ENCODE data around the gene PLA2G12A. TPM values are rescaled to one million over a fixed set of nuclear protein-coding genes. Genes with fewer than 3 reads are reported as not detected.

PLA2G12A gene
- total RNA-seq, 1 donor from 2014 or later: 15.2 TPM

DNA sequence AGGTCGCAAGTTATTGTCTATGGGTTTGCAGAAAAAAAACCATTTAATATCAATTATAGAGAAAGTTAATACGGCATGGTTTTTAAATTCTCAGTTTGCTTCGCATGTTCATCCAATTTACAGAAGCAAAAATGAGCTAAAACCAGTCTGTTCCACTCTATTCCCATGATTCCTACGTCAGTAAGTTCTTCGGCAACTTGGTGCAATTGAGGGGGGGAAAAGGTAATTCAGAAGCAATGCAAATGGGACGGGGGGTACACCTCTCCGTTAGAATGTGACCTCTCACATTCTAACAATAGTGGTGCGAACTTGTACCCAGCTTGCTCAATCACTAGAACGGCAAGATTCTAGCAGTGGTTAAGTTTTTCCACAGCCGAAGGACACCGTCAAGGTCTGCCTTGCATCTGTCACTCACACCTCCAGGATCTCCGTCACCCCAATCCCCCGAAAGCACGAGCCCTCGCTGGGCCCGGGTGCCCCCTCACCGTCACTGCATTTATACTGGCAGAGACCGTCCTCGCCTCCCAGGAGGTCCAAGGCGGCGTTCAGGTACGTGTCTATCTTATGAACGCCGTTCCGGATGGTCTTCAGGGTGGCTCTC is 653 bp downstream of the PLA2G12A start:
- intact Hi-C loops (cut with micrococcal nuclease): loop anchor here (1.0 to 2.0 kb wide), 5 partner anchors 26 to 1740 kb away; partner anchors contain the start of genes CASP6, HADH and SEC24B

DNA sequence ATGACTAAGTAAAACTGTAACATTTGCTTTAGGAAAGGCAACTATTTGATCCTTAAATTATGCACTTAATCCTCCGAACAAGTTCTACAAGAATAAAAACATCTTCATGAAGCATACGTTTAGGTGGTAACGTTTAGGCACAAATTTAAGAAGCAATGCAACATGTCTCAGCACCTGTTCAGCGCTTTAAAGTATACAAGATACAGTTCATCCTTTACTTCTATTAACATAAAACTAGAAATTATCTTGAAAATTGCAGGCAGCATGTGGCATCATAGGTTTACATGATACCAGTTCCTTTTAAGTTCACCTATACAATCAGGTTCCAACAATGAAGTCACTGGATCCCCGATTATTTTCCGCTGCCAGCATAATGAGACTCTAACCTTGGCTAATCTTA is 1.5 kb downstream of the PLA2G12A start:
- intact Hi-C loops (cut with micrococcal nuclease): loop anchor here (2.0 kb wide), 1 partner anchor 1740 kb away; the partner anchor contains the start of gene HADH

DNA sequence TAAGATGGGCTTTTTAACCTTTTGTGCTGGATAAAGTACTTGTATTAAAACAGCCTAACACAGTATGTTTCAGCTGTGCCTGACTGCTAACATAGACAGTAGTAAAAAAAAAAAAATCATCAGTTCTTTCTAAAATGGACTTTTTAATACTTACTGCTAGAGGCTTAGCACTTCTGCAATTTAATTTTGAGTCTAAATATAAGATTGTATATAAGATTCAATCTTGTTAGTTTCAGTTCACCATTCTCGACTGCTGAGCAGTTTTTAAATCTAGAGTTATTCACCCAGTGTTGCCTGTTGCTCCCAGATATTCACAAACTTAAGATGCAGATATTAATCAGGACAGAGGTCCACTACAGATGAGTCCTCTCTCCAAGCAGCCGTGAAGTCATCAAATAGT is 6.8 kb downstream of the PLA2G12A start:
- intact Hi-C loops (cut with micrococcal nuclease): no loop called here

DNA sequence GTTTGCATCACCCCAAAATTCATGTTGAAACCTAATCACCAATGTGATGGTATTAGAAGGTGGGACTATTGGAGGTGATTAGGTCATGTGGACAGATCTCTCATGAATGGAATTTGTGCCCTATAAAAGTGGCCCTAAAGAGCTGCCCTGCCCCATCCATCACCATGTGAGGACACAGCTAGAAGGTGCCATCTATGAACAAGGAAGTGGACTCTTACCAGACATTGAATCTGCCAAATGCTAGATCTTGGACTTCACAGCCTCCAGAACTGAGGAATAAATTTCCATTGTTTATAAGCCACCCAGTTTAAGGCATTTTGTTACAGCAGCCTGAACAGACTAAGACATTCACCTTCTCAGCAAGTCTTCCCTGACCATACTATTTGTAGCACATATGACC is 7.5 kb downstream of the PLA2G12A start:
- intact Hi-C loops (cut with micrococcal nuclease): no loop called here

DNA sequence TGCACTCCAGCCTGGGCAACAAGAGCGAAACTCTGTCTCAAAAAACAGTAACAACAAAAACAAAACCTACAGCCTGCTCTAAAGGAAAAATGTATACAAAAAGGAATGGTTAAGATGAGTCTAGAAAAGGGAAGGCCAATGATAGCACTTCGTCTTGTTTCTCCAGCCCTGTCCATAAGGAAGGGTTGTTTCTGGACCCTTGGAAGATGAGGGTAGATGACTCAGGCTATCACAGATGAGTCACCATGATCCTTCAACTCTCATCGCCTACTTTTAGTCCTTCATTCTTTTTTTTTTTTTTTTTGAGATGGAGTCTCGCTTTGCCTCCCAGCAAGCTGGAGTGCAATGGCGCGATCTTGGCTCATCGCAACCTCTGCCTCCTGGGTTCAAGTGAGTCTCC is 8.8 kb downstream of the PLA2G12A start:
- intact Hi-C loops (cut with micrococcal nuclease): no loop called here

DNA sequence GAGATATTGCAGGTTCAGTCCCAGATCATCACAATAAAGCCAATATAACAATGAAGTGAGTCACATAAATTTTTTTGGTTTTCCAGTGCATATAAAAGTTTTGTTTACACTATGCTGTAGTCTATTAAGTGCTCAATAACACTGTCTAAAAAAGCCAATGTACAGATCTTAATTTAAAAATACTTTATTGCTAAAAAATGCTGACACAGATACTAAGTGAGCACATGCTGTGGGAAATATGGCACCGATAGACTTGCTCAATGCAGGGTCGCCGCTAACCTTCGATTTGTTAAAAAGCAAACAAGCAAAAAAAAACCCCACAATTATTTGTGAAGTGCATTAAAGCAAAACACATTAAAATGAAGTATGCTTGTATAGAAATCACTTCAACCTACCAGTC is 10.3 kb downstream of the PLA2G12A start:
- intact Hi-C loops (cut with micrococcal nuclease): no loop called here

DNA sequence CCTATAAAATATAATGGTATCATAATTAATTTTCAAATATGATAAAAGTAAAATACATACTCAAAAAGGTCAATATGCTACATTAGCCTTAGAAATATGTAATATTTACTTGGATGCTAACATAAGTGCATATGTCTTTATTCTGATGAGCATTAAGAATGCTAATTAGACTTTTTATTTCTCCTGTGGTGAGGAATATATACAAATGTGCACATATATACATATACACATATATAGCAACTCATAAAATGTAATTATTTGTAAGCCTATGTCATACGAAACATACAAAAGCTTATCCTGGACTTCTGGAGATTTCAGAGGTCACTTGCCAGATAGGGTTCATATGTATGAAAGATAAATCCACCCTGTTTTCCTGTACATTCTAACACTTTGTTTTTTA is 11.1 kb downstream of the PLA2G12A start:
- intact Hi-C loops (cut with micrococcal nuclease): no loop called here

DNA sequence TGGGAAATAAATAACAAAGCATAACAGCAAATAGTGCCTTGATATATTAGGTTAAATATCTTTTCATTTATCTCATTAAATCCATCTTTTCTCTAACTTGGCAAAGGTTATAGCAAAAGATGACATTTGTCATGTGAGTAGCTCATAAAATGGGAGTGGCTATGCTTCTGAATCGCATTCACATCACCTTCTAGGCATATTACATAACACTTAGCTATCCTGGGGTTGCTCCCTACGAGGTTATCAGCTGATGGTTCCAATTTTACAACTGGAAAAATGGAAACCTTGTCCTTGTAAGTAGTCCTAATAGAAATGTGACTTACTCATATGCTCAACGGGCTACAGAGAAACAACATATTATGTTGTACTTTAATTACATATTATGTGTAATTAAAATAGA is 16.4 kb downstream of the PLA2G12A start:
- intact Hi-C loops (cut with micrococcal nuclease): no loop called here

DNA sequence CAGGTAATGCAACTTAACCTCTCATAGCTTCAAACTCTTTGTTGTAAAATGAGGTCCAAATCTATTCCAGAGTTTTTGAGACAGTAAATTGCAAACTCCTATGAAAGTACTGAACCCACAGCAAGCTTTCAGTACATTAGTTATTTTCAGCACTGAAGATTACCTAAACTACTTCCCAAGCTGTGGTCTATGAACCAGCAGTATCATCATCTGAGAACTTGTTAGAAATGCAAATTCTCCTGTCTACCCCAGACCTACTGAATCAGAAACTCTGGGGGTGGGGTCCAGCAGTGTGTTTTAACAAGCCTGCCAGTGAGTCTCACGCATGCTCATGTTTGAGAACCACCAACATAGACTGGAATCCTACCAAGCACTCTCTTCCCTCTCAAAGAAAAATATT is 20.9 kb downstream of the PLA2G12A start:
- intact Hi-C loops (cut with micrococcal nuclease): loop anchor here (10.0 kb wide), 2 partner anchors 1084 to 1984 kb away; partner anchors contain the start of genes PAPSS1 and RPL34

DNA sequence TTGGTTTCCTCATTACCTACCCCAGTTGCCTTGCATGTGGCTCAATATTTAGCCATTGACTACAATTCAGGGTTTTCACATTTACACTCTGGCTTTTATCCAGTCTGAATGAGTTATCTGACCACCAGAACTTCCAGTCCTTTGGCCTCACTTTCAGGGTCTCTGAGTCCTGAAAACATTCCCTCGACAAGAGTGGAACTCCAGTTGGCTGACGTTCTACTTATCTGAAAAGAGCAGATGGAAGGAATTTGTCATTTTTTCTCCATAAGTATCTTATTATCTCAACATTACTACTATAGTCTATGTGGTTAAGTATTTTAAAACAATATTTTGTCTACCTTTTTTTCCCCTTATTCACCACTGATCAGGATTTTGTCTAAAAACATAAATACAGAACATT is 21.4 kb downstream of the PLA2G12A start:
- intact Hi-C loops (cut with micrococcal nuclease): loop anchor here (10.0 kb wide), 2 partner anchors 1084 to 1984 kb away; partner anchors contain the start of genes PAPSS1 and RPL34

DNA sequence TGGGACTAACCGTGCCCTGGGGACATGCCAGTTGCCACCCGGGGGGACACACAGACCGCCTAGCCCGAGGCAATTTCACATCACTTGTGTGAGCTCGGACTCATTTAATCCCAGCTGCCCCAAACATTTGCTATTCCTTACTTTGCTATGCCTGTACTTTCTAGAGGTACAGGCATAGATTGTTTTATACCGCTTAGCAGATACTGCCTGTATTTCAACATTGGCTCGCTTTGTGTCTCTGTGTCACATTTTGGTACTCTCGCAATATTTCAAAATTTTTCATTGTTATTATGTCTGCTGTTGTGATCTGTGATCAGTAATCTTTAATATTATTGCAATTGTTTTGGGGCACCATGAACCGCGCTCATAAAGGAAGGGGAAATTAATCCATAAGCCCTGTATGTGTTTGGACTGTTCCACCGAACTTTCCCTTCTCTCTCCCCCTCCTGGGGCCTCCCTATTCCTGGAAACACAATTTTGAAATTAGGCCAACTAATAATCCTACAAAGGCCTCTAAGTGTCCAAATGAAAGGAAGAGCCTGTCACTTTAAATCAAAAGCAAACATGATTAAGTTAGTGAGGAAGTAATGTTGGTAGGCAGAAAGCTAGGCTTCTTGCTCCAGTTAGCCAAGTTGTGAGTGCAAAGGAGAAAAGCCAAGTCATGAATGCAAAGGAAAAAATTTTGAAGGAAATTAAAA is 26.1 kb downstream of the PLA2G12A start:
- intact Hi-C loops (cut with micrococcal nuclease): loop anchor here (1.0 to 10.0 kb wide), 10 partner anchors 13 to 1979 kb away; partner anchors contain the start of genes GAR1, PAPSS1, RPL34 and SEC24B

DNA sequence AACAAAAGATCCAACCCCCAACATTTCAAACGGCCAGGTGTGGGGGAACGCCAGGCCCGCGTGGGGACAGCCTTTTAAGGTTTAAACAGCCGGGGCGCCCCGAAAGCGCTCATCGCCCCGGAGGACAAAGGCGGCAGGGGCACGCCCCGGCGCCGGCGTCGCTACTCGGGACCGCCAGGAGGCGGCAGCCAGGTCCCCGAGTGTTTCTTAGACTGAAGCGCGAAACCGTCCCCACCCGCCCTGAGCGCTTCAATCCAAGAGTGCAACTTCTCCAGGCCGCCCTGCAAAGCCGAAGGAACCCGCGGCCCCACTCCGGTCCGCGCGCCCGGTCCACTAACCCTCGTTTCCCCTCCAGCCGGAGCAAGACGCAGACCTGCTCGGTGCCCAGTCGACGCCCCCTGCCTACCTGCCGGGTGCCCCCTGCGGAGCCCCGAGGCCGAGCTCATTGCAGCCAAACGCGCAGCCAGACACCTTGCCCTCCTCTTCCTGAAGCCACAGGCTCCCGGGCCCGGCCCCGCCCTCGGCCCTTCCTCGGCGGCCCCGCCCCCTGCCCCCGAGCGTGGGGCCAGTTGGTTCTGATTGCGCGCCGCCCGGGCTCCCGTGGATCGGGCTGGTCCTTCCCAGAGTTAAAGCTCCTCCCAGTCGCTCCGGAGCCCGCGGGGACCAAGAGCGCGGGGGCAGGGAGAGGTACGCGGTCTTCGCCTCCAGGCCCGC is 26.8 kb downstream of the PLA2G12A start, which contains the start of gene CASP6:
CASP6 (minus strand) TSS at position 496 of the 714 bp plus-strand sequence; CDS start at position 446, 50 bp downstream.
- intact Hi-C loops (cut with micrococcal nuclease): loop anchor here (1.0 to 10.0 kb wide), 12 partner anchors 12 to 1978 kb away; partner anchors contain the start of genes ELOVL6, GAR1, PAPSS1 and RPL34

DNA sequence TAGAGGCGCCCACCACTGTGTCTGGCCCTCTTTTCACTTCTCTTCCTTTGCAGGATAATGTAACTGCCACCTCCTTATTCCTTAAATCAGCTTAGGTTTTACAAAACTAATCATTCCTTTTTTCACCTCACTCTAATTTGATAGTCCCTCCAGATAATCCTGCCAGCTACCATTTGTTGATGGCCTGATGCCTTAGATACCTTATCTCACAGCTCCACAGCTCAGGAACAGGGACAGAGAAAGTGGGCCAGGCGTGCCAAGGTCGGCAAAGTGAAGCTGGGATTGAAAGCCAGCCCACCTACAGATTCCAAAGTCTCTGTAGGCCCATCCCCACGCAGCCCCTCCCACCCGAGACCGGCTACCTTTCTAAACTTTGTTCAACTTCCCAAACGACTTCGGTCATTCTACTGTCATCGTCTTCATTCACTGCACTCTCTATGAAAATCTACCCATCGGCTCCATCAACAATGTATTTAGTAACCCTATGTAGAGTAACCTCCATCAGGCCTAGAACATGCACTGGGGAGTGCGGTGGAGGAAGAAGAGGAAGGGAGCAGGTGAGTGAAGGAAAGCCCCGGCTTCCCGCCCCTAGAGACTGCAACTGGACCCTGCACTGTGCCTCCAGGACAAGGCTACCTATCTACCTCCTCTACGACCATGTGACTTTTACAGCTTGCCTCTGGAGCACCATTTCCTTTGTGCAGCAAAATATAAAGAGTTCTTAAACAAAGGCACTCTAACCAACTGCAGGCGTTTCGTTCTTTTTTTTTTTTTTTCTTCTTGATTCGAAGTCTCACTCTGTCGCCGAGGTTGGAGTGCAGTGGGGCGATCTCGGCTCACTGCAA is 28.1 kb downstream of the PLA2G12A start:
- intact Hi-C loops (cut with micrococcal nuclease): loop anchor here (1.0 to 10.0 kb wide), 4 partner anchors 53 to 1977 kb away; partner anchors contain the start of genes ELOVL6, PAPSS1 and RPL34

DNA sequence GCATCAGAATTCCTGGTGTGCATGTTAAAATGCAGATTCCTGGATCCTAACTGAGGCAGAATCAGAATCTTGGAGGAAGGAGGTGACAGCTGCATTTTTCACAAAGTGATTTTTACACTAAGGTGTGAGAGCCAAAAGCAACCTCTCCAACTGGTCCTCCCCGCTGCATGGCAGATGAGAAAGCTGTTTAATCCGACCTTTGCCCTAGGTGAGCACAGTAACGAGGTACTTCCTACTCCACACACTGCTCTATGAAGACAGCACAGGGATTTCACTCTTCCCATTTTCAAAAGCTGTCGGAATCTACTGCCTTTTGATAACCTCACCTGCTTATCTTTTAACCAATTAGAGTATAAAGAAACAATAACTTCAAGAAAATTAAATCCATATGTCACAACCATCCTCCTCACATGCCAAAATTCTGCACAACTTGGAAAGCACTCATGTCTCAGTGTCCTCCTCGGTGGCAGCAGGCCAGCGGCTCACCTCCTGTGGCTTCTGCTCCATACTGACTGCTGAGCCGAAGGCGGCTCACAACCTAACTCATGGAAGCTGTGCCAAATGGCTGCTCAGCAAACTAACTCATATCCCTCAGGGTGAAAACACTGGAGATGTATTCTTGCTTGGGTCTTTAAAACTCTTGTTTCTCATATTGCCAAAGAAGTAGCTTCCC is 30.2 kb downstream of the PLA2G12A start:
- intact Hi-C loops (cut with micrococcal nuclease): loop anchor here (10.0 kb wide), 2 partner anchors 1075 to 1975 kb away; partner anchors contain the start of genes PAPSS1 and RPL34

DNA sequence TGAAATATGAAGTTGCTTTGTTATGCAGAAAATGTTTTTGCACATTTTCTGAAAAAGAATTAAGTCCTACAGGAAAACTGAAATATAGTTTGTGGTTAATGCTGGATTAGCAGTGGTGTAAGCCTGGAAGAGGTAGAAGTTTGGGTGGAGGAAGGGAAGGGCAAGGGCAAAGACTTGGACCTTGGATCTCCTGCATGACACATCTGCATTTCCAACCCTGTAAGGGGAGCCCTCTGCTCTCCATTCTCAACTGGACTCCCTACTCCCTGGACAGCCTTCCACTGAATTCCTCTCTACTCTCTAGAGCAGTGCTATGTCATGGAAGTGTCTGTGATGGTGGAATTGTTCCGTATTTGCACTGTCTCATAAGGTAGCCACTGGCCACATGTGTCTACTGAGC is 31.2 kb downstream of the PLA2G12A start:
- intact Hi-C loops (cut with micrococcal nuclease): no loop called here

DNA sequence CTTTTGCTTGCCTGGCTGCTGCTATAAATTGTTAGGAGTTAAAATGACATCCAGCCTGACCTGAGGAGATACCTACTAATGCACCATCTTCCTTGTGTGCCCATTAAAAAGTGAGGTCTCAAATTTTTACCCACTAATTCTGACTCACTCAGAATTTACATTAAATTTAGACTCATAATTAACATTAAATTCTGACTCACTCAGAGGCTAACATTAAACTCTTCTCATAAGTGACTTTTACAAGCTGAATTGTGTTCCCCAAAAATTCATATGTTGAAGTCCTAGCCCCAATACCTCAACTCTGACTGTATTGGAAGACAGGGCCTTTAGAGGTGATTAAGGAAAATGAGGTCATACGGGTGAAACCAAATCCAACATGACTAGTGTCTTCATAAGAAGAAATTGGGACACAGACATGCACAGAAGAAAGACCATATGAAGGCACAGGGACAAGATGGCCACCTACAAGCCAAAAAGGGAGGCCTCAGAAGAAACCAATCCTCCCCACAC is 38.4 kb downstream of the PLA2G12A start:
- intact Hi-C loops (cut with micrococcal nuclease): loop anchor here (1.0 to 2.0 kb wide), 3 partner anchors 12 to 131 kb away; partner anchors contain the start of genes CASP6 and MCUB

DNA sequence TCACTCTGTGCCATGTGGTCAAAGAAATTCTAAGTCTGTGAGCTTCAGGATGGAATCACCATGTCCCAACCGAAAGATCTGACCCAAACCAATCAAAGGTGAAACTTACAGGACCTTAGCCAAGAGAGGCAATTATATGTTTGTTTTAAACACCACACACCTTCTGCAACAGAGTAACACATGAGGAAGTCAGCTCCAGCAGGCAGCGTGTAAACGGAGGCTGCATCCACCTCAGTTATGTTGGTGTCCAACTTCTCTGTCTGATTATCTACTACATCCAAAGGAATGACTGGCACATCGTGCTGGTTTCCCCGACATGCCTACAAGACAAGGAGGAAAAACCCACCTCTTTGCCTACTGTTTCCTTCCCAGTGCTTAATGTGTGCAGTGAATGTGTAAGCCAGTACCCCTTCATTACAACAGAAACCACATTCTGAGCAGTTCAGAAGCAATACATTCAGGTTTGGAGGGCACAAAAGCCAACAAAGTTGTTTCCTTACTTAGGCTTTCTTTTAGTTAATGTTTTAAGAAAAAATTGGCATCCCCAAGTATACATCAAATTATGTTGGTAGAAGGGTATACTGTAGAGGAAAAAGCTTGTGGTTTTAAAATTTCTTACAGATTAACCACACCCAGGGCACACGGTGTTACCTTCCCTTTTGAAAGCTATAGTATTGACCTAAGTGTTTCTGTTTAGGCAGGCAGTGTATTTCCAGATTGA is 39.0 kb downstream of the PLA2G12A start:
- intact Hi-C loops (cut with micrococcal nuclease): loop anchor here (1.0 to 2.0 kb wide), 3 partner anchors 12 to 130 kb away; partner anchors contain the start of genes CASP6 and MCUB

DNA sequence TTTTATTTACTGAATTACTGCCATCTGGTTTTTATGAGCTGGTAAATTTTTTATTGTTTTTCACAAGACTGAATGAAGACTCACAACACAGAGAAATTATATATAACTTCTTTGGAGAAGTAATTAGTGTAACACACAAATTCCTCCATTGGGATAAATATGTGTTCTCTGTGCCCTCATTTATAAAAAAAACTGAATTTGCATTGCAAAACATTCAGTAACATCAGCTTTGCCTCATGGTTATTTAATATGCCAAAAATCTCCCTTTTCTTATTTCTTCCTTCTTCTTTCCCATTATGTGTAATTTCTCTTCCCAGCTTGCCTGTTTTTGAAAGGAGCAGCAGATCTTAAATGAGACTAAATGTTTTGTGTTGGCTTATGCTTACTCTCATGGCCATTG is 45.1 kb downstream of the PLA2G12A start:
- intact Hi-C loops (cut with micrococcal nuclease): no loop called here
